Liver (tissue), 9 donors: Measurements from ENCODE around the gene CKAP5. TPM values are rescaled to one million over a fixed set of nuclear protein-coding genes. Genes with fewer than 3 reads are reported as not detected.

Experiments
- DNase-seq: peaks from one replicate; pipeline ENCODE4 v3.0.0-alpha.2; 2017; ENCODE audit warnings: low spot score
- H3K27ac ChIP-seq, 2 donors: one replicate each; pipeline ENCODE4 v1.7.0; 2013; ENCODE audit warnings: inconsistent platforms in 2 of 2, low read length in 2 of 2, control low read depth in 1 of 2, low read depth in 1 of 2, mild to moderate bottlenecking in 1 of 2
- H3K27me3 ChIP-seq, 4 donors: one replicate each; pipeline versions ENCODE4 v1.6.1 to v1.7.0; 2013; ENCODE audit warnings: low read length in 3 of 4, inconsistent platforms in 1 of 4, mild to moderate bottlenecking in 1 of 4, moderate library complexity in 1 of 4; ENCODE audit not compliant: control insufficient read depth in 4 of 4, insufficient read depth in 4 of 4
- H3K36me3 ChIP-seq, 4 donors: one replicate each; pipeline versions ENCODE4 v1.6.1 to v1.7.0; 2013; ENCODE audit warnings: low read length in 3 of 4, mild to moderate bottlenecking in 3 of 4, low read depth in 1 of 4, moderate library complexity in 1 of 4; ENCODE audit not compliant: control insufficient read depth in 4 of 4, insufficient read depth in 3 of 4
- H3K4me1 ChIP-seq, 4 donors: one replicate each; pipeline versions ENCODE4 v1.6.1 to v1.7.0; 2013; ENCODE audit warnings: low read length in 3 of 4, mild to moderate bottlenecking in 3 of 4, moderate library complexity in 1 of 4; ENCODE audit not compliant: control insufficient read depth in 4 of 4, insufficient read depth in 4 of 4
- H3K4me3 ChIP-seq, 3 donors: one replicate each; pipeline versions ENCODE4 v1.6.1 to v1.7.0; 2013; ENCODE audit warnings: low read length in 3 of 3, control low read depth in 1 of 3, low read depth in 1 of 3, mild to moderate bottlenecking in 1 of 3
- H3K9ac ChIP-seq, 2 donors: one replicate each; pipeline ENCODE4 v1.7.0; 2013; ENCODE audit warnings: low read length in 2 of 2, mild to moderate bottlenecking in 2 of 2, moderate library complexity in 2 of 2, control low read depth in 1 of 2, low read depth in 1 of 2
- H3K9me3 ChIP-seq, 4 donors: one replicate each; pipeline versions ENCODE4 v1.6.1 to v1.7.0; 2013; ENCODE audit warnings: low read length in 3 of 4; ENCODE audit not compliant: control insufficient read depth in 4 of 4
- ATF3 ChIP-seq: IDR thresholded peaks from 2 replicates; pipeline ENCODE4 v1.6.1; 2016; ENCODE audit warnings: antibody characterized with exemption
- EGR1 ChIP-seq, 2 donors: IDR thresholded peaks; 2 replicates each; pipeline ENCODE4 v1.6.1; 2016 to 2018; ENCODE audit warnings: antibody characterized with exemption in 2 of 2, low read depth in 2 of 2
- FOXA1 ChIP-seq: IDR thresholded peaks from 2 replicates; pipeline ENCODE4 v1.6.1; 2016; ENCODE audit warnings: antibody characterized with exemption
- FOXA2 ChIP-seq: IDR thresholded peaks from 2 replicates; pipeline ENCODE4 v1.6.1; 2016; ENCODE audit warnings: antibody characterized with exemption
- GABPA ChIP-seq, 2 donors: IDR thresholded peaks in 1 of 2; conservative IDR thresholded peaks in 1 of 2; 2 replicates each; pipeline ENCODE4 v1.6.1; 2016; ENCODE audit warnings: antibody characterized with exemption in 2 of 2, mild to moderate bottlenecking in 1 of 2, moderate library complexity in 1 of 2
- HNF4A ChIP-seq, 2 donors: conservative IDR thresholded peaks; 2 replicates each; pipeline ENCODE4 v1.6.1; 2016; ENCODE audit warnings: antibody characterized with exemption in 2 of 2, mild to moderate bottlenecking in 2 of 2
- HNF4G ChIP-seq: IDR thresholded peaks from 2 replicates; pipeline ENCODE4 v1.6.1; 2016; ENCODE audit warnings: antibody characterized with exemption
- JUND ChIP-seq, 2 donors: IDR thresholded peaks; 2 replicates each; pipeline ENCODE4 v1.6.1; 2016; ENCODE audit warnings: antibody characterized with exemption in 2 of 2
- NR2F2 ChIP-seq: IDR thresholded peaks from 2 replicates; pipeline ENCODE4 v1.6.1; 2016; ENCODE audit warnings: antibody characterized with exemption
- RAD21 ChIP-seq, 2 donors: IDR thresholded peaks; 2 replicates each; pipeline ENCODE4 v1.6.1; 2016; ENCODE audit warnings: antibody characterized with exemption in 2 of 2, mild to moderate bottlenecking in 2 of 2
- REST ChIP-seq: IDR thresholded peaks from 2 replicates; pipeline ENCODE4 v1.6.1; 2016; ENCODE audit warnings: antibody characterized with exemption, mild to moderate bottlenecking
- RXRA ChIP-seq, 2 donors: IDR thresholded peaks; 2 replicates each; pipeline ENCODE4 v1.6.1; 2017 to 2018; ENCODE audit warnings: antibody characterized with exemption in 2 of 2, mild to moderate bottlenecking in 1 of 2
- SP1 ChIP-seq: IDR thresholded peaks from 2 replicates; pipeline ENCODE4 v1.6.1; 2018; ENCODE audit warnings: antibody characterized with exemption, mild to moderate bottlenecking
- TAF1 ChIP-seq: conservative IDR thresholded peaks from 2 replicates; pipeline ENCODE4 v1.6.1; 2016; ENCODE audit warnings: antibody characterized with exemption, mild to moderate bottlenecking
- YY1 ChIP-seq: IDR thresholded peaks from 2 replicates; pipeline ENCODE4 v1.6.1; 2016; ENCODE audit warnings: antibody characterized with exemption, mild to moderate bottlenecking
- whole genome bisulfite sequencing: extraction: QIAGEN DNeasy Blood & Tissue Kit; methylation state at CpG from one replicate; pipeline ENCODE4 v1.1.7; 2013; 5-methylcytosine and 5-hydroxymethylcytosine counted together
- polyA plus RNA-seq, 2 donors: library from polyadenylated mRNA; stranded (reverse) in 1 of 2; unstranded in 1 of 2; fragments of 200-250 nt in 1 of 2; fragments of >200 nt in 1 of 2; fragmentation: Nextera tagmentation in 1 of 2; extraction: Ambion mirVana in 1 of 2; gene quantifications; one replicate each; pipeline versions ENCODE4 v1.2.1 to v1.2.3, GENCODE V29; 2013 to 2015
- total RNA-seq, 2 donors: library from RNA; depleted of rRNA; stranded (reverse); fragments of >200 nt; gene quantifications; one replicate each; pipeline ENCODE4 v1.2.3, GENCODE V29; 2014
- TF ChIP-seq, protein P1 (sequence below): IDR thresholded peaks from 2 replicates; pipeline ENCODE4 v1.6.1; 2016; ENCODE audit warnings: antibody characterized with exemption
- TF ChIP-seq, protein P2 (sequence below): fragments of 150-350 bp; IDR thresholded peaks from 2 replicates; pipeline ENCODE4 v1.5.1; 2017; ENCODE audit warnings: improper control_type of control experiment, low read depth, low read length; ENCODE audit not compliant: missing input control
- TF ChIP-seq, protein P3 (sequence below): IDR thresholded peaks from 2 replicates; pipeline ENCODE4 v1.6.1; 2016; ENCODE audit warnings: antibody characterized with exemption
- donor health status: healthy.
- donor health status: healthy.
- donor health status: healthy.
- donor health status: healthy.
- donor health status: healthy.

CKAP5 gene
- total and polyA plus RNA-seq, 4 donors, result 6.1 to 70.4 (median 15.4) TPM

GRCh38 chr11:46697303-46697702, 148.8 kb downstream of the CKAP5 start:
- Histone ChIP-seq H3K9ac (no peak overlapping the region), H3K9me3 (no peaks in the 10 kb centered on the region), H3K4me1 (peaks cover 8 to 48% (median 34%) of the 10 kb centered on the region in 4 donors), H3K27me3 (no peaks in the 10 kb centered on the region), H3K36me3 (peaks cover 15 to 31% (median 19%) of the 10 kb centered on the region in 4 donors), H3K4me3 (no peak overlapping the region), H3K27ac (peak overlapping the region; percentile 2 to 4)
- no peak for DNase-seq
- TF ChIP-seq GABPA (IDR thresholded peaks at IDR 0.05 in 1 of 2, conservative IDR thresholded peaks at IDR 0.05 in 1 of 2), result no peak
- no peak for TF ChIP-seq FOXA1
- no peak for TF ChIP-seq RXRA (IDR thresholded peaks at IDR 0.05)
- no peak for TF ChIP-seq EGR1 (IDR thresholded peaks at IDR 0.05; ENCODE audit: low read depth in 2 of 2)
- no peak for TF ChIP-seq YY1
- no peak for TF ChIP-seq TAF1
- TF ChIP-seq FOXA2, result no peak
- 71% methylated on average over 3 of the region's 3 CpGs for WGBS

GRCh38 chr11:46696212-46696558, 149.9 kb downstream of the CKAP5 start:
- H3K36me3 ChIP-seq, result peaks cover 17 to 38% (median 23%) of the 10 kb centered on the region in 4 donors
- H3K4me3 ChIP-seq, result no peak overlapping the region
- H3K9me3 ChIP-seq, result no peaks in the 10 kb centered on the region
- DNase-seq, result no peak
- no peaks in the 10 kb centered on the region for H3K27me3 ChIP-seq
- H3K9ac ChIP-seq, result no peak overlapping the region
- whole genome bisulfite sequencing, result 43% methylated on average over 11 of the region's 11 CpGs
- H3K27ac ChIP-seq, result peak overlapping the region; percentile 22 to 34
- TF ChIP-seq SP1 (peak; percentile 16), HNF4A (conservative IDR thresholded peaks at IDR 0.05) (peak; percentile 24 to 38), GABPA (IDR thresholded peaks at IDR 0.05 in 1 of 2, conservative IDR thresholded peaks at IDR 0.05 in 1 of 2) (peak in 1 of 2 donors; percentile 25), RXRA (IDR thresholded peaks at IDR 0.05) (peak; percentile 66 to 78), RAD21 (IDR thresholded peaks at IDR 0.05) (peak; percentile 27 to 60)
- TF ChIP-seq, protein P1, sequence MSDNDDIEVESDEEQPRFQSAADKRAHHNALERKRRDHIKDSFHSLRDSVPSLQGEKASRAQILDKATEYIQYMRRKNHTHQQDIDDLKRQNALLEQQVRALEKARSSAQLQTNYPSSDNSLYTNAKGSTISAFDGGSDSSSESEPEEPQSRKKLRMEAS, result no peak
- peaks cover 8 to 38% (median 25%) of the 10 kb centered on the region in 4 donors for H3K4me1 ChIP-seq

- Histone ChIP-seq H3K9me3 (no peaks in the 10 kb centered on the region), H3K9ac (no peak overlapping the region), H3K36me3 (peaks cover 17 to 42% (median 24%) of the 10 kb centered on the region in 4 donors), H3K27me3 (no peaks in the 10 kb centered on the region), H3K4me1 (peaks cover 8 to 38% (median 25%) of the 10 kb centered on the region in 4 donors), H3K27ac (peak overlapping the region; percentile 22 to 34), H3K4me3 (no peak overlapping the region)
- DNase-seq, result no peak
- WGBS, result 83% methylated on average over 12 of the region's 12 CpGs
- TF ChIP-seq NR2F2 (no peak), RAD21 (IDR thresholded peaks at IDR 0.05) (no peak), TAF1 (no peak), YY1 (no peak), EGR1 (IDR thresholded peaks at IDR 0.05; ENCODE audit: low read depth in 2 of 2) (no peak), JUND (IDR thresholded peaks at IDR 0.05) (no peak), HNF4A (conservative IDR thresholded peaks at IDR 0.05) (no peak), FOXA1 (no peak), FOXA2 (no peak), HNF4G (no peak), RXRA (IDR thresholded peaks at IDR 0.05) (no peak), SP1 (no peak), ATF3 (no peak), GABPA (IDR thresholded peaks at IDR 0.05 in 1 of 2, conservative IDR thresholded peaks at IDR 0.05 in 1 of 2) (no peak), REST (no peak)
- TF ChIP-seq, protein P2, sequence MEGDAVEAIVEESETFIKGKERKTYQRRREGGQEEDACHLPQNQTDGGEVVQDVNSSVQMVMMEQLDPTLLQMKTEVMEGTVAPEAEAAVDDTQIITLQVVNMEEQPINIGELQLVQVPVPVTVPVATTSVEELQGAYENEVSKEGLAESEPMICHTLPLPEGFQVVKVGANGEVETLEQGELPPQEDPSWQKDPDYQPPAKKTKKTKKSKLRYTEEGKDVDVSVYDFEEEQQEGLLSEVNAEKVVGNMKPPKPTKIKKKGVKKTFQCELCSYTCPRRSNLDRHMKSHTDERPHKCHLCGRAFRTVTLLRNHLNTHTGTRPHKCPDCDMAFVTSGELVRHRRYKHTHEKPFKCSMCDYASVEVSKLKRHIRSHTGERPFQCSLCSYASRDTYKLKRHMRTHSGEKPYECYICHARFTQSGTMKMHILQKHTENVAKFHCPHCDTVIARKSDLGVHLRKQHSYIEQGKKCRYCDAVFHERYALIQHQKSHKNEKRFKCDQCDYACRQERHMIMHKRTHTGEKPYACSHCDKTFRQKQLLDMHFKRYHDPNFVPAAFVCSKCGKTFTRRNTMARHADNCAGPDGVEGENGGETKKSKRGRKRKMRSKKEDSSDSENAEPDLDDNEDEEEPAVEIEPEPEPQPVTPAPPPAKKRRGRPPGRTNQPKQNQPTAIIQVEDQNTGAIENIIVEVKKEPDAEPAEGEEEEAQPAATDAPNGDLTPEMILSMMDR, result no peak
- TF ChIP-seq, protein P3, sequence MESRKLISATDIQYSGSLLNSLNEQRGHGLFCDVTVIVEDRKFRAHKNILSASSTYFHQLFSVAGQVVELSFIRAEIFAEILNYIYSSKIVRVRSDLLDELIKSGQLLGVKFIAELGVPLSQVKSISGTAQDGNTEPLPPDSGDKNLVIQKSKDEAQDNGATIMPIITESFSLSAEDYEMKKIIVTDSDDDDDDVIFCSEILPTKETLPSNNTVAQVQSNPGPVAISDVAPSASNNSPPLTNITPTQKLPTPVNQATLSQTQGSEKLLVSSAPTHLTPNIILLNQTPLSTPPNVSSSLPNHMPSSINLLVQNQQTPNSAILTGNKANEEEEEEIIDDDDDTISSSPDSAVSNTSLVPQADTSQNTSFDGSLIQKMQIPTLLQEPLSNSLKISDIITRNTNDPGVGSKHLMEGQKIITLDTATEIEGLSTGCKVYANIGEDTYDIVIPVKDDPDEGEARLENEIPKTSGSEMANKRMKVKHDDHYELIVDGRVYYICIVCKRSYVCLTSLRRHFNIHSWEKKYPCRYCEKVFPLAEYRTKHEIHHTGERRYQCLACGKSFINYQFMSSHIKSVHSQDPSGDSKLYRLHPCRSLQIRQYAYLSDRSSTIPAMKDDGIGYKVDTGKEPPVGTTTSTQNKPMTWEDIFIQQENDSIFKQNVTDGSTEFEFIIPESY, result no peak
These were observed 150.5 kb downstream of the CKAP5 start for GRCh38 chr11:46695345-46696211.
